ENCODE results near the gene MMP1.

MMP1 gene

DNA sequence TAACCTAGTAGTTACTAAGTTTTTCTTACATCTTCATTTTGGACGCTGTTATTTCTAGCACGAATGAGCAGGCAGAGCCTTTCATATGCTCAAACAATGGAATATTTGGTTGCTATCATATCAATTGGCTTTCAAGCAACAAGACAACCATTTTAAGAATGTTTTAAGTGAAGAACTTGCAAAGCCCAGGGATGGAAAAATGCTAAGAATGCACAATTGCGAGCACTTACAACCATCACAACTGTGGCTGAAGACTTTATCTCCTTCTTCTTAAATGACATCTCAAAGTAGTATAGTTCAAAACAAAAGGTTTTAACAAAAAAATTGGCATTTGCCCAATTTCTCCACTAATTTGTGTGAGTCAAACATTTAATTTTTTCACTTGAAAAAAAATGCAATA is 8.3 kb upstream of the MMP1 start:
- DNase-seq (ENCODE audit: low spot score): no peak

DNA sequence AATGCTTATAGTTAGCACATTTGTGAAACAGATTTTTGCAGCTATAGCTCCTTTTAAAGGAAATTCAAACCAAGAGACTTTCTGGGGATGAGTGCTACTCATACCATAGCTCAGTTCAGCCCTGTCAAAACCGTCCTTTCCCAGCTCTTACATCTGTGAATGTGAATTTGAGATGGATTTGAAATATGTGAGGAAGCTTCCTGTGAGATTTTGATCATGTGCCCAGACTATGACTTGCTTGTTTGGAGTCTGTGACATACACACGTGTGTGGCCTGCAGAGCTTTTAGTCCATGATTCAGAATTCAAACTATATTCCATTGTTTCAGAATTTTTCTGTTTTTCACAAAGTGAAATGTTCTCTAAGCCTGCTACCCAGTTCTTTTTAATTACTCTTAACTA is 4.4 kb upstream of the MMP1 start:
- no peak for DNase-seq (ENCODE audit: low spot score)

DNA sequence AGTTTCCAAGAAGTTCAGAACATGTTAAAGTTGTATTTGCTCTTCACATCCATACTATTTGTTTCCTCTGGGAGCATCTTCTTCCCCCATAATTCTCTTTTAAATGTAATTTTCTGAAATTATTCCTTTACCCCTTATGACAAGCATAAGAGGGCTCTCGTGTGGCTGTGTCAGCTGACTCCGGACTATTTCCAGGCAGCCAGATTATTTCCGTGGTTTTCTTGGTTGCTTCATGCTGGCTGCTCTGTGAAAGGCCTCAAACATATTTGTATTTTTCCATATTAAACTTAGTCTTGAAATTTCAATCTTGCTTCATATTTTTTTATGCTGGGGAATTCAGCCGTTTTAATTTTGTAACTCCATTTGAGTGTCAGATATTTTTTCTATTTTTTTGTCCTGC is 2.8 kb upstream of the MMP1 start:
- DNase-seq (ENCODE audit: low spot score): no peak

DNA sequence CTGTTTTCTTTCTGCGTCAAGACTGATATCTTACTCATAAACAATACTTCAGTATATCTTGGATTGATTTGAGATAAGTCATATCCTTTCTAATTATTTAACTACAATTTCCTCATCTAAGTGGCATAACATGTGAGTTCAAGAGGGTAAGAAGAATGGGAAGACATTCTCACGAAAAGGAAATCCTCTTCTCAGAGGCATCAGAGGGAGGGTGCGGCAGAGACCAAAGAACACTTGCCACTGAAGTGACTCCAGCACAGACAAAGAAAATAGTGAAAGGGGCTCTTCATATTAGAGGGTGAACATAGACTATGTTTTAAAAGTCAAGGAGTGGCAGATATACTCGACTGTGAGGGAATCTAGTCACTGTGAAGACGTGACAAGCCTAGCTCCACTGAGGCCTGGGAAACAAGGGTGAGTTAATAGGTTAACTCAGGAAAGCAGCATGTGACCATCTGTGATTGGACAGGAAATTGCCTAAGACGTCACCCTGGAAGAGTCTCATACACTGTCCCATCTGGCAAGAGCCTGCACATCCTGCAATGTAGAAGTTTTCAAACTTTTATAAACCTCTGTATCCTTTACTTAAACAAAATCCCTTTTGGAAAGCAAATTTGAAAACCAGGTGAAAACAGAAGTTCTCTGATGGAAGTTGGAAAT is 1.9 kb upstream of the MMP1 start:
- no peak for DNase-seq (ENCODE audit: low spot score)

DNA sequence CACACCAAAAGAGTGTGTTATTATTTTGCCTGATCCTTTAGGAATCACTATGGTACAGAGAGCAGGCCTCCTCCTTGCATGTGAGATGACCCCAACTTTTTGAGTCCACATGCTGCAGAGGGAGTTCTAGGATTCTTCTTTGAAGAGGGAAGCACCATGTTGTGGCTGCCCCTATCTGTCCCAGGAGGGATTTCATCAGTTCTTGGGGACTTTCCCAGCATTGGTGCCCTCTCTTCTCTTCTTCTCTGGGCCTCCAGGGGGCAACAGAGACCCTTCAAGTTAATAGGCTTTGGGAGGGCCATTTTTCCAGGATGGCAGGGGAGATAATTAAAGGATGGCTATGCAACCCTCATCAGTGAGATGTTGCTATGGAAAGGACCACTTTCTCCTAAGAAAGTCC is 3.6 kb downstream of the MMP1 start:
- no peak for DNase-seq (ENCODE audit: low spot score)

DNA sequence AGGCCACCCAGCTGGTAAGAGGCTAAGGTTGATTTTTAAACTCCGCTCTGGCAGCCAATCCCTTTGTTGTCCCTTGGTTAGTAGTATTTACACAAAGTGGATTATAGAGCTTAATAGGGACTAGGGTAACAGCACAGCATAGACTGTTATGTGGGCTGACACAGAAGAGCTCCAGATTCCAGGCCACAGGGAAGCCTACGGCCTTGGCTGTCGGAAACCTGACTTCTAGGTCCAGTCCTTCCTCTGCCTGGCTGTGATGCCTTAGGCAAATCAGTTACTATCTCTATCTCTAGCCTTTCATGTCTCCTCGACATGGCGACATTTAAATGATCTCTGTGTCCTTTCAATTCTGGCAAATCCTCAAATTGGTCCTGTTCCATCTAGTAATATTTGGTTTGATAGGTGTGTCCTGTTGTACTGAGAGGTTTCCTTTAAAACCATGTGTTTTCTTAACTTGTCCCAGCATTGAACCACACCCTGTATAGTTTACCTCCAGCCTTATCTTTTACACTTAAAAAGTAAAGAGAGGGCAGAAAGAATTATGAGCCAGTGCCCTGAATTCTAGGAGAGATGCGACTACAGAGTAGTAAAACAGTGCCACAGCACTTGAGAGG is 4.2 kb downstream of the MMP1 start:
- no peak for DNase-seq (ENCODE audit: low spot score)

DNA sequence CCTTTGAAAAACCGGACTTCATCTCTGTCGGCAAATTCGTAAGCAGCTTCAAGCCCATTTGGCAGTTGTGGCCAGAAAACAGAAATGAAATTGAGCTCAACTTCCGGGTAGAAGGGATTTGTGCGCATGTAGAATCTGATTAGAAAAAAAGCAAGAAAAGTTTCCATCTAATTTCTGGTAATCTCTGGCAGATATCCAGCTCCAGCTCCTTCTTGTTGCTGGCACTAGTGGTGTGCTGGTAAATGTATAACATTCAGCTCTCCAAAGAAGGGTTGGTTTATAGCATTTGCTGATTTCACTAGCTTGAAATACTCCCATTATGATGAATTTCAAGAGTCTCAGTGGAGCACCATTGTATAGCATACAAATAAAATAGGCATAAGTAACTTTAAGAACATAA is 5.4 kb downstream of the MMP1 start:
- no peak for DNase-seq (ENCODE audit: low spot score)

DNA sequence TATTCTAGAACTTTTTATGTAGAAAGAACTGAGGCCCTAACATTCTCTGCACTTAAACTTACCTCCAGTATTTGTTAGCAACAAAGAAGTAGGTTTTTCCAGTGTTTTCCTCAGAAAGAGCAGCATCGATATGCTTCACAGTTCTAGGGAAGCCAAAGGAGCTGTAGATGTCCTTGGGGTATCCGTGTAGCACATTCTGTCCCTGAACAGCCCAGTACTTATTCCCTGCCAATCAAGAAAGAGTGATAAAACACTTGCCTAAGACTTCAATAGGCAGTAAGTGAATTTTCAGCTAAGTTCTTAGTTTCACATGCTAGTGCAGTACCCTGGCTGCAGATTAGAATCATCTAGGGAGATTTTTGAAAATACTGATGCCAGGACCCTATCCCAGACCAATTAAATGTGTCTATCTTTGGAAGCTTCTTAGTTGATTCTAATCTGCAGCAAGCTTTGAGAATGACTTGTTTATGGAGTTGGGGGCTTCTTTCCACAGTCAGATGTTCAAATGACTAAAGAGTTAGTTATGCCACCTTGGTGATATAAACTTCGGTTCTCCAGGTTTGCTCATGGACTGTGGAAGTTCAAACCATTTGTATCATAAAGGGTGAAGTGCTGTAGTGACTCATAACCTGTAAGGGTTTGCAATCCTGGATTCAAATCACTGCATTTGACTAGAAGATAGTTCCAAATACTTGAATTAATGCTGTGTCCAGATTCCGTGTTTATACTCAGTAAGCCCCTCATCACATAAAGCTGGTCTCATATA is 6.5 kb downstream of the MMP1 start:
- DNase-seq (ENCODE audit: low spot score): no peak

DNA sequence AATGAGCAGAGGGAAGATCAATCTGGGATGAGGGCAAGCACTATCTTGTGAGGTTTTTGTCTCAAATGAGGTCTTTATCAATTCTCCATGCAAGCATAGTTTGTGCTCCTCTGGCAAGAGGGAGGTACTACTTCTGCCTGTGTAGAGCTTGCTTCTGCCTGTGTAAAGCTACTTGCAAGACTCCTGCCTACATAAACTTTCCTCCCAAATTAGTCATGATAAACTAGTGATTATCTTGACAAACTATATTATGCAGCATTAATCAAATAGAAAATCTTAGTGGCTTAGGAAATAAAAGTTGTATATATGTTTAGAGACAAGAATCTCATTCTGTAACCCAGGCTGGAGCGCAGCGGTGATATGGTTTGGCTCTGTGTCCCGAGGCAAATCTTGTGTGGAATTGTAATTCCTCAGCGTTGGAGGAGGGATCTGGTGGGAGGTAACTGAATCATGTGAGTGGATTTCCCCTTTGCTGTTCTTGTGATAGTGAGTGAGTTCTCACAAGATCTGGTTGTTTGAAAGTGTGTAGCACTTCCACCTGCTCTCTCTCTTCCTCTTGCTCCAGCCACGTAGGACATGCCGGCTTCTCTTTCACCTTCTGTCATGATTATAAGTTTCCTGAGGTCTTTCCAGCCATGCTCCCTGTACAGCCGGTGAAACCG is 9.5 kb downstream of the MMP1 start:
- no peak for DNase-seq (ENCODE audit: low spot score)

DNA sequence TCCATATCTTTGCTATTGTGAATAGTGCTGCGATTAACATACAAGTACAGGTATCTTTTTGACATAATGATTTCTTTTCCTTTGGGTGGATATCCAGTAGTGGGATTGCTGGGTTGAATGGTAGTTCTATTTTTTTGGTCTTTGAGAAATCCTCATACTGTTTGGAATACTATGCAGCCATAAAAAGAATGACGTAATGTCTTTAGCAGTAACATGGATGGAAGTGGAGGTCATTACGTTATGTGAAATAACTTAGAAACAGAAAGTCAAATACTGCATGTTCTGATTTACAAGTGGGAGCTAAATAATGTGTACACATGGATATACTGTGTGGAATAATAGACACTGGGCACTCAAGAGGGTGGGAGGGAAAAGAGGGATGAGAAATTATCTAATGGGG is 13.6 kb downstream of the MMP1 start:
- DNase-seq (ENCODE audit: low spot score): no peak

DNA sequence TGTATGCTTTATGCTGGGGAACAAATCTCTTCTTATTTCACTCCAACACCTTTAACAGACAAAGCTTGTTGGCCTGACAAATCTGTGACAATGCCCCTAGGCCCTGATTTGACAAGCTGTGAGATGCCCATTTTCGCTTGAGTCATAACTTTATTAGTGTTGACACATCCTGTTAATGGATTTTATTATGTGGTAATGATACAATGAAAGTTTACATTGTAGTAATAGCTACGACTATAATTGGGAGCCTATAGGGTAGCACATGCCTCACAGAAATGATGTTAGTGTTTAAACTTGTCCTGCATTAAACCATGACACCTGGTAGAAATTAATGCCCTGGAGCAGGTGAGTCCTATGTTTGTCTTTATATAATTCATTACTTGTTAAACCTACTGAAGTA is 14.2 kb downstream of the MMP1 start:
- no peak for DNase-seq (ENCODE audit: low spot score)

DNA sequence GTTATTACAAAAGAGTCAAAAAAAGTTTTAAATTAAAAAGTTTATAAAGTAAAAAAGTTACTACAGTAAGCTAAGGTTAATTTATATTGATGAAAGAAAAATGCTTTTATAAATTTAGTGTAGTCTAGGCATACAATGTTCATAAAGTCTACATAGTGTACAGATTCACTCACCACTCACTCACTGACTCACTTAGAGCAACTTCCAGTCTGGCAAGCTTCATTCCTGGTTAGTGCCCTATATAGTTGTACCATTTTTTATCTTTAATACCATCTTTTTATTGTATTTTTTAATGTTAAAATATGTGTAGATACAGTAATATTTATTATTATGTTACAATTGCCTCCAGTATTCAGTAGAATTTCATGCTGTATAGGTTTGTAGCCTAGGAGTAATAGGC is 14.9 kb downstream of the MMP1 start:
- no peak for DNase-seq (ENCODE audit: low spot score)

DNA sequence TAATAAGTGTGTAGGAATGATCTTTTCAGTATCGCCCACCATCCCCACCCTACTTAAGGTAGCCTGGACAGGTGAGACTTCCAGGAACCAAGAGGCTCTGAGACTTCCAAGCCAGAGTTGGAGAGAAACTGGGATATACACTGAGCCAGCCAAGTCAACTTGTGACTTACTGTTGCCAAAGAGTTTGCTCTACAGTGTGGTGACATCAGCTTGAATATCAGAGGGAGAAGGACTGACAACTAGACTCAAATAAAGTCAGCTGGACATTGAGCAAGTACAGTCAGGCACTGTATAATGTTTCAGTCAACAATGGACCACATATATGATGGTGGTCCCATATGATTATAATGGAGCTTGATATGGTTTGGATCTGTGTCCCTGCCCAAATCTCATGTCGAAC is 16.3 kb downstream of the MMP1 start:
- no peak for DNase-seq (ENCODE audit: low spot score)

DNA sequence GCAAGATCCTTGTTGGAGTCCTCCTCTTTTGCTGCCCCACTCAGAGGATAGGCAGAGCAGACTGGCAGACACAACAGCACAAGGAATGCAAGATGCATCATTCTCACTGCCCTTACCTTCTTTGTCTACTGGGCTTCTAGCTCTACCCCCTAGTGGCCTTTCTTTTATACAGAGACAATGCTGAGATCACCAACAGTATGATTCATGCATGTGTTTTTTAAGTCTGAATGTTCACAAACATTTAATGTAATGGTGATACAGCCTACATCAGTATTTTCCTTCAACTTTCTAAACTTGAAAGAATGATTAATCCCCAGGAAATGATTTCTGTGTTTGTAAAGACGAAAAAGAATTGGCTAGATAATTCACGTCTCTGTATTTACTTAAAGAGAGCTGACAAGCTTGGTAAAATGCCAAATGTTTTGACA is 17.5 kb downstream of the MMP1 start, which contains the start of gene MMP10:
MMP10 (minus strand) TSS at position 138 of the 428 bp plus-strand sequence; CDS start at position 101, 37 bp downstream.
- DNase-seq (ENCODE audit: low spot score): peak; percentile 64

DNA sequence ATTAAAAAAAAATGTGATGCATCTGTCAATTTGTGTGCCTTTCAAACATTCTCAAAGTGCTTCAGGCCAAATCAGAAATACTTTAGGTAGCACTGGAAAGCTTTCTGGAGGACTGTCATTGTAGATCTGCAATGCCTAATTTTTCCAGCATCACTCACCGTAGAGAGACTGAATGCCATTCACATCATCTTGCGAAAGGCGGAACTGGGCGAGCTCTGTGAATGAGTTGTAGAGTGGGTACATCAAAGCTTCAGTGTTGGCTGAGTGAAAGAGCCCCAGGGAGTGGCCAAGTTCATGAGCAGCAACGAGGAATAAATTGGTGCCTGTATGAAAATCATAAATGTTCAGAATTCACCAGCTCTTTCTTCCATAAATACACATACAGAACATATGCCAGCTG is 21.5 kb downstream of the MMP1 start:
- DNase-seq (ENCODE audit: low spot score): peak; percentile 9

DNA sequence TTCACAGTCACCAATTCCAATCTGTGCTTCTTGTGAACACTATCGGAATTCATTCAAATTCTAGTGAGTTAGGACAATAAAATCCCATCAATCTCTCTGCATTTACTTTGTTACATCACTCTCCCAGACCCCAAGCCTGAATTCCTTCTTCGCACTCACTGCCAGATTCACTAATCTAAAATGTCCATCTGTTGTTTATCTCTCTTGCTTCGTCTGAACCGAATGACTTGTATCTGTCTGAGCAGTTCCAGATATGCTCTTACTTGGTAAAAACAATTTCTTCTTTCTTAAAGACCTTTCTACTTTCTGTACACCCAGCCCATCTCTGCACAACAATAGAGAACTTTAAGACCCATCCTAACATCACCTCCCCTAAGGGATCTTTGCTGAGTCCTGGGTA is 24.6 kb downstream of the MMP1 start:
- DNase-seq (ENCODE audit: low spot score): no peak

DNA sequence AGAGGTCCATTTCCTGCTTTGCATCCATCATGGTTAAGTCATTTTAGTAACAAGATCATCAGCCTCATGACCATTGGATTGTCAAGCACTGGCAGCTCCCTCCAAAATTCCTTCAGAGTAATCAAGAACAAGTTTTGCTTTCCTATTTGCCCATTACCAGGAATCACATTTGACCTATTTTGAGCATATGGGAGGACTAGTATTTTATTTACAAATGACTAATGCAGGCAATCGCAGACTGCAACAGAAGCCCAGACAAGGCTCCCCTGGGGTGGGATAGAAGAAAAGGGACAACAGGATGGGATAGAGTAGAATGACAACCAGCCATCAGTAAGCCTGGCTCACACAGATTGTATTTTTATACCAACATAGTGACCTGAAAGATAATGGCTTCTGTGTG is 26.6 kb downstream of the MMP1 start:
- no peak for DNase-seq (ENCODE audit: low spot score)

DNA sequence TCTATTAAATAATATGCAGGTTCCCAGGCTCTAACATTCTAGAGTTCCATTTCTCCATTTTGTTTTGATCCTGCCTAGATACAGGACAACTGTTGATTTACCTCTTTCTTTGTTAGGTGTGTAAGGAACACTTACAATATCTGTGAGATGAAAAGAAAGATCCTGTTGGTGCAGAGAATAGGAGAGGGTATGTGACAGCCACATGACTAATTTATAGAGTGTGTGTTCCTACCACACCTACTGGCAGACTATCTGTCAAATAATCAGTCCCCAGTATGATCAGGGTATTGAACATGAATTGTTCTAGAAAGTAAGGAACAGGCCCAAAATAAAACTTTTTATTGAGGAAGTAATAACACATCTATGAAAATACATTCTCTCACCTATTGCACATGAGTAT is 27.8 kb downstream of the MMP1 start:
- DNase-seq (ENCODE audit: low spot score): no peak

DNA sequence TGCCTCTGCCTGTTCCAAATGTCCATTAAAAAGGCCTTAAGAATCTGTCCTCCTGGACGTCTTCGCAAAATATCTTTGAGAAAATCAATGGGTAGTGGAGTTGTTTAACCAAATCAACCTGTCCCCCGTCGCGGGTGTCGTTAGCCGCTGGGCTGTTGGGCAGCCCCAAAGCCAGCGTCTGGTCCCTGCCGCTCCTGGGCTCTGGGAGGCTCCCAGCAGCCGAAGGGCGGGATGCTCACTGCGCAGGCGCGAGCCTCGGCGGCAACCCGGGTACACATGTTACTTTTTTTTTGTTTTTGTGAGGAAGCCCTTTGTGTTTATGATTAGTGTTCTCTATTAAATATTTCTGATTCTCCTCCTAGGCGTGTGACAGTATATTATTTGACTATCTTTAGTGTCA is 30.2 kb downstream of the MMP1 start:
- no peak for DNase-seq (ENCODE audit: low spot score)

DNA sequence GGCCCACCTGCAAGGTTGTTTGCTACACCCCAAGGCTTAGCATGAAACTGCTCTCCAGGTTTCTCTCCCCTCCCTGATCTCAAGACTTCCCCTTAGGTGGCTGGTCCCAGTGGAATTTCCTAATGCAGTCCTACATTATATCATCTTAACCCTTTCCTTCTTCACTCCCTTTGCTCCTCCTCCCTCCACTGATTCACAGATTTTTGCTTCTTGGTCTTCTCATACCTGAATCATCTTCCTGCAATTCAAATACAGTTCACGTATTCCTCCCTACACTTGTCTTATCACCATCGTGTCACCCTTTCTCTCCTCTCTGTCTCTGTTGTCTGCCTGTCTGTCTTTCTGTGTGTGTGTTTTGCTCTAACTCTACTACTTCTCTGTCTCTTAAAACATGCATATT is 34.5 kb downstream of the MMP1 start:
- no peak for DNase-seq (ENCODE audit: low spot score)

DNA sequence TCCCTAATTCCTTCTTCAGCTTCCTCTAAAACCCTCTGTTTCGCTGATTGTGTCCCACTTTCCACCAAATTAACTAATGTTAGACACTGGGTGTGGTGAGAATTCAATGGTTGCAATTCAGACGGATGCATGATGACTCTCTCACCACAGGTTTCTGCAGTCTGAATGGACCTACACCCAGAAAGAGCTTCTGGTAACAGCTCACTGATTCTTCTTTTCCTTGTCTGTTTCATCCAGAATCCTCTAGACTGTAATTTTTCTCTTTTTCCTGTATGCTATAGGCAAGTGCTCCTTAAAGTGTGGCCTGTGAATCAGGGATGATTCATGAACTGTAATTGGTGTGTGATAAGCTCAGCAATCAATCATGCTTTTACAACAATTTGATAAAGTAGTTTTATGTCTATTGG is 35.6 kb downstream of the MMP1 start:
- no peak for DNase-seq (ENCODE audit: low spot score)

DNA sequence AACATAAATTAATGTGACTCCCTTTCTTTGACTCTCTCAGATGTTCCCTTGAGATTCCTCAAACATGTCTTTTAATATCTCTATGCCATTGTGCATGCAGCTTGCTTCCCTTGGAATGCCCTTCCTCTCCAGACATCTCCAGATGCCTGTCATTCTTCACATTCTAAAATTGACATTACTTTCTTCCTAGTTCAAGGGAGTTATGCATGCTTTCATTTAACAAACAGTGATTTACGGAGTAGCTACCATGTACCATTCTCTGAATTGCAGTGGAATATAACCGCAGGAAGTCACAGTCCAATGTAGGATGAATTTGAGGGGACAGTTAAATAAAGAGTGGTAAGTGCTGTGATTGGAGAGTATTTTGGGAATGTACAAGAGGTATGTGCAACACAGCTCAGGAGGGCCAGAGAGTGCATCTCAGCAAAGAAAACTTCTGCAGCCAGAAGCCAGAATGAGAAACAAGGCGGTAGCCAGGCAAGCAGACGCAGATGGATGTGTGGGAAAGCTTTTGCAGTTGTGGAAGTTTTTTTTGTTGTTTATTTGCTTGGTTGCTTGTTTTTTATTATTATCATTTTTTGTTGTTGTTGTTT is 36.2 kb downstream of the MMP1 start:
- DNase-seq (ENCODE audit: low spot score): peak; percentile 37
